Lower leg skin (tissue), 4 donors: ENCODE data around the gene IFNA17. TPM values are rescaled to one million over a fixed set of nuclear protein-coding genes. Genes with fewer than 3 reads are reported as not detected.
"Not testable (repeated sequence)": the region's sequence is repeated elsewhere in the genome, so short reads cannot be mapped to it uniquely, and the experiment has no call there.

Experiments
- DNase-seq, 2 donors: peaks; one replicate each; pipeline ENCODE4 v3.0.0-alpha.2; 2019; ENCODE audit warnings: low spot score in 2 of 2
- H3K4me3 ChIP-seq: fragments of 200-600 bp; sonication (generic); 2 replicates; pipeline ENCODE4 v1.5.1; 2017; ENCODE audit warnings: mild to moderate bottlenecking, low read depth; ENCODE audit not compliant: poor library complexity, severe bottlenecking
- CTCF ChIP-seq, 3 donors: fragments of 450-650 bp; IDR thresholded peaks; one replicate each; pipeline ENCODE4 v1.5.1; 2016; ENCODE audit warnings: antibody characterized with exemption in 3 of 3, mild to moderate bottlenecking in 3 of 3, moderate library complexity in 2 of 3
- POLR2A ChIP-seq, 2 donors: fragments of 450-650 bp; IDR thresholded peaks; one replicate each; pipeline ENCODE4 v1.6.1; 2016 to 2017; ENCODE audit warnings: antibody characterized with exemption in 2 of 2, mild to moderate bottlenecking in 1 of 2, moderate library complexity in 1 of 2
- WGBS, 2 donors: methylation state at CpG; one replicate each; pipeline ENCODE4 v1.1.5; 2018; 5-methylcytosine and 5-hydroxymethylcytosine counted together
- intact Hi-C: fragments of 100-400 bp; cut with DNase I; formaldehyde crosslinking; loops from one replicate; pipeline ENCODE4 v1.15.0; 2023; ENCODE audit warnings: low total_unique reads
- total RNA-seq, 4 donors: library from RNA; depleted of rRNA; stranded (reverse); fragments of >200 nt; gene quantifications; one replicate each; pipeline ENCODE4 v1.1.0, GENCODE V29; 2016

The IFNA17 gene
- total RNA-seq, 4 donors from 2014 or later: not detected

GRCh38 chr9:21205204-21205603, 22.8 kb downstream of the IFNA17 start:
- no peak for TF ChIP-seq POLR2A (IDR thresholded peaks at IDR 0.05)
- no peak for TF ChIP-seq CTCF (IDR thresholded peaks at IDR 0.05)
- intact Hi-C loops: no loop called here
- DNase-seq: no peak
- H3K4me3 ChIP-seq: no peak overlapping the region

- DNase-seq, intact Hi-C loops, H3K4me3 ChIP-seq: not testable (repeated sequence)
- 62 to 69% methylated on average over 4 of the region's 4 CpGs for WGBS, 2 donors
Measured at GRCh38 chr9:21202105-21202504, 25.9 kb downstream of the IFNA17 start, which contains the start of gene IFNA7. Gene IFNA7, minus strand, starts transcription at chr9:21202205. Its CDS starts 40 bp downstream, at chr9:21202165.

GRCh38 chr9:21194867-21195776, 32.9 kb downstream of the IFNA17 start:
- intact Hi-C loops, DNase-seq, H3K4me3 ChIP-seq: not testable (repeated sequence)
- 36 to 51% methylated on average over 6 of the region's 6 CpGs for WGBS, 2 donors

GRCh38 chr9:21187487-21187886, 40.5 kb downstream of the IFNA17 start, which contains the start of gene IFNA4:
Gene IFNA4, minus strand, starts transcription at chr9:21187587. Its CDS starts 56 bp downstream, at chr9:21187531.
- H3K4me3 ChIP-seq, intact Hi-C loops, DNase-seq: not testable (repeated sequence)
- 86 to 95% methylated on average over 3 of the region's 3 CpGs for WGBS, 2 donors

GRCh38 chr9:21182810-21183736, 44.9 kb downstream of the IFNA17 start:
- 37 to 43% methylated on average over 4 of the region's 4 CpGs for WGBS, 2 donors
- intact Hi-C loops, H3K4me3 ChIP-seq: not testable (repeated sequence)
- peak in 1 of 2 donors; percentile 68 for DNase-seq

Other genes starting within 250 kb of the IFNA17 start
- gene HACD4, start 196.6 kb downstream of the IFNA17 start, total RNA-seq: 1 to 10 TPM; 1.0 to 3.8 (median 2.8) TPM
- not detected for gene IFNB1, start 150.3 kb downstream of the IFNA17 start, total RNA-seq
- not detected for gene IFNW1, start 86.4 kb downstream of the IFNA17 start, total RNA-seq
- gene IFNA21, start 61.6 kb downstream of the IFNA17 start, total RNA-seq: not detected
- gene IFNA4, start 40.6 kb downstream of the IFNA17 start, total RNA-seq: not detected
- gene IFNA7, start 26.0 kb downstream of the IFNA17 start, total RNA-seq: not detected
- gene IFNA10, start 21.1 kb downstream of the IFNA17 start, total RNA-seq: not detected
- gene IFNA16, start 10.9 kb downstream of the IFNA17 start, total RNA-seq: not detected
- gene IFNA14, start 11.8 kb upstream of the IFNA17 start, total RNA-seq: not detected
- gene IFNA5, start 77.1 kb upstream of the IFNA17 start, total RNA-seq: not detected
- 10 to 100 TPM; 12.0 to 17.8 (median 15.3) TPM for gene KLHL9, start 107.2 kb upstream of the IFNA17 start, total RNA-seq
- not detected for gene IFNA6, start 122.7 kb upstream of the IFNA17 start, total RNA-seq
- not detected for gene IFNA13, start 139.8 kb upstream of the IFNA17 start, total RNA-seq
- gene IFNA2, start 157.2 kb upstream of the IFNA17 start, total RNA-seq: not detected
- gene IFNA8, start 180.9 kb upstream of the IFNA17 start, total RNA-seq: not detected
- gene IFNA1, start 212.2 kb upstream of the IFNA17 start, total RNA-seq: not detected